Parathyroid adenoma (tissue), 2 donors: ENCODE results near the gene MRPL46.
A peak's percentile ranks its signal among the peaks of the same experiment; 100 is the strongest.
"Not testable (repeated sequence)": the region's sequence is repeated elsewhere in the genome, so short reads cannot be mapped to it uniquely, and the experiment has no call there.

Experiments used
- H2AFZ ChIP-seq: fragments of 300-600 bp; sonication (generic); one replicate; pipeline ENCODE4 v1.7.0; 2017; ENCODE audit warnings: antibody characterized with exemption, mild to moderate bottlenecking
- H3K27ac ChIP-seq: fragments of 300-600 bp; sonication (generic); one replicate; pipeline ENCODE4 v1.7.0; 2017
- H3K27me3 ChIP-seq: fragments of 300-600 bp; sonication (generic); one replicate; pipeline ENCODE4 v1.7.0; 2017; ENCODE audit warnings: low read length; ENCODE audit not compliant: control insufficient read depth, insufficient read depth
- H3K36me3 ChIP-seq: fragments of 300-600 bp; sonication (generic); one replicate; pipeline ENCODE4 v1.7.0; 2017; ENCODE audit warnings: low read length; ENCODE audit not compliant: control insufficient read depth, insufficient read depth
- H3K4me1 ChIP-seq: fragments of 300-600 bp; sonication (generic); one replicate; pipeline ENCODE4 v1.7.0; 2017; ENCODE audit warnings: control low read depth
- H3K4me2 ChIP-seq: fragments of 300-600 bp; sonication (generic); one replicate; pipeline ENCODE4 v1.7.0; 2017; ENCODE audit warnings: low read length
- H3K4me3 ChIP-seq: fragments of 300-600 bp; sonication (generic); one replicate; pipeline ENCODE4 v1.7.0; 2017; ENCODE audit warnings: low read depth, low read length
- H3K79me2 ChIP-seq: fragments of 300-600 bp; sonication (generic); one replicate; pipeline ENCODE4 v1.7.0; 2017; ENCODE audit warnings: control low read depth
- H3K9ac ChIP-seq: fragments of 300-600 bp; sonication (generic); one replicate; pipeline ENCODE4 v1.7.0; 2017; ENCODE audit warnings: mild to moderate bottlenecking
- H3K9me3 ChIP-seq: fragments of 300-600 bp; sonication (generic); one replicate; pipeline ENCODE4 v1.7.0; 2017; ENCODE audit warnings: low read length; ENCODE audit not compliant: control insufficient read depth
- CTCF ChIP-seq: fragments of 300-600 bp; sonication (generic); IDR thresholded peaks from one replicate; pipeline ENCODE4 v1.7.0; 2017; ENCODE audit warnings: antibody characterized with exemption, mild to moderate bottlenecking
- donor health status: primary hyperparathyroidism.

Gene MRPL46

GRCh38 chr15:88469321-88469720 lies 2.1 kb upstream of the MRPL46 start:
- H2AFZ ChIP-seq: no peak overlapping the region
- peaks cover 6% of the 10 kb centered on the region for H3K79me2 ChIP-seq
- no peaks in the 10 kb centered on the region for H3K36me3 ChIP-seq
- no peak overlapping the region for H3K9ac ChIP-seq
- H3K27ac ChIP-seq: no peak overlapping the region
- no peak overlapping the region for H3K4me2 ChIP-seq
- no peaks in the 10 kb centered on the region for H3K27me3 ChIP-seq
- no peak overlapping the region for H3K4me3 ChIP-seq
- peaks cover 3% of the 10 kb centered on the region for H3K4me1 ChIP-seq
- no peak for TF ChIP-seq CTCF
- no peaks in the 10 kb centered on the region for H3K9me3 ChIP-seq

- H3K9me3 ChIP-seq, H2AFZ ChIP-seq, H3K9ac ChIP-seq, H3K36me3 ChIP-seq, H3K4me2 ChIP-seq, H3K4me1 ChIP-seq, H3K4me3 ChIP-seq, H3K27ac ChIP-seq, H3K27me3 ChIP-seq, H3K79me2 ChIP-seq: not testable (repeated sequence)
Measured at GRCh38 chr15:88468721-88469120, 1.5 kb upstream of the MRPL46 start.

GRCh38 chr15:88467935-88468528 lies 844 bp upstream of the MRPL46 start:
- Histone ChIP-seq H3K4me3 (peak overlapping the region; percentile 91), H3K79me2 (peaks cover 6% of the 10 kb centered on the region), H3K27me3 (no peaks in the 10 kb centered on the region), H2AFZ (peak overlapping the region; percentile 87), H3K4me2 (peak overlapping the region; percentile 66), H3K36me3 (no peaks in the 10 kb centered on the region), H3K9me3 (no peaks in the 10 kb centered on the region), H3K4me1 (peaks cover 3% of the 10 kb centered on the region), H3K9ac (no peak overlapping the region), H3K27ac (peak overlapping the region; percentile 95)
- no peak for TF ChIP-seq CTCF

GRCh38 chr15:88465633-88466224 lies 1.5 kb downstream of the MRPL46 start:
- peak overlapping the region; percentile 66 for H3K4me2 ChIP-seq
- H3K36me3 ChIP-seq: no peaks in the 10 kb centered on the region
- H3K79me2 ChIP-seq: peaks cover 6% of the 10 kb centered on the region
- H3K4me1 ChIP-seq: peaks cover 3% of the 10 kb centered on the region
- H2AFZ ChIP-seq: no peak overlapping the region
- H3K9ac ChIP-seq: no peak overlapping the region
- H3K27ac ChIP-seq: no peak overlapping the region
- H3K27me3 ChIP-seq: no peaks in the 10 kb centered on the region
- H3K4me3 ChIP-seq: peak overlapping the region; percentile 91
- TF ChIP-seq CTCF: no peak
- H3K9me3 ChIP-seq: no peaks in the 10 kb centered on the region

GRCh38 chr15:88463870-88464532 lies 3.2 kb downstream of the MRPL46 start:
- Histone ChIP-seq H2AFZ (no peak overlapping the region), H3K9ac (no peak overlapping the region), H3K4me1 (peaks cover 3% of the 10 kb centered on the region), H3K27ac (no peak overlapping the region), H3K36me3 (no peaks in the 10 kb centered on the region), H3K27me3 (no peaks in the 10 kb centered on the region), H3K4me3 (no peak overlapping the region), H3K4me2 (no peak overlapping the region), H3K9me3 (no peaks in the 10 kb centered on the region), H3K79me2 (peaks cover 6% of the 10 kb centered on the region)
- TF ChIP-seq CTCF: no peak
